Smooth muscle cell (in vitro differentiated cells): ENCODE results near the gene OCSTAMP. TPM values are rescaled to one million over a fixed set of nuclear protein-coding genes. Genes with fewer than 3 reads are reported as not detected.

Source experiments
- DNase-seq: peaks from one replicate; lab custom pipeline; 2025; ENCODE audit not compliant: unreplicated experiment; lab: John Stamatoyannopoulos, UW
- H2AFZ ChIP-seq: fragments of 200-600 bp; sonication (generic); 2 replicates; pipeline ENCODE4 v1.6.0; 2016; ENCODE audit warnings: antibody characterized with exemption, low read depth, mild to moderate bottlenecking
- H3F3A ChIP-seq: fragments of 200-600 bp; sonication (generic); 2 replicates; pipeline ENCODE4 v1.6.0; 2017; ENCODE audit warnings: antibody characterized with exemption, low read depth
- H3K27ac ChIP-seq: fragments of 200-600 bp; sonication (generic); 2 replicates; pipeline ENCODE4 v1.5.1; 2016; ENCODE audit warnings: low read depth, mild to moderate bottlenecking
- H3K27me3 ChIP-seq: fragments of 200-600 bp; sonication (generic); 2 replicates; pipeline ENCODE4 v1.6.1; 2016; ENCODE audit warnings: low read depth, mild to moderate bottlenecking
- H3K36me3 ChIP-seq: fragments of 200-600 bp; sonication (generic); 2 replicates; pipeline ENCODE4 v1.5.1; 2016; ENCODE audit warnings: low read depth
- H3K4me1 ChIP-seq: fragments of 200-600 bp; sonication (generic); 2 replicates; pipeline ENCODE4 v1.5.1; 2016; ENCODE audit warnings: low read depth
- H3K4me2 ChIP-seq: fragments of 200-600 bp; sonication (generic); 2 replicates; pipeline ENCODE4 v1.6.0; 2016; ENCODE audit warnings: mild to moderate bottlenecking
- H3K4me3 ChIP-seq: fragments of 200-600 bp; sonication (generic); 2 replicates; pipeline ENCODE4 v1.5.1; 2016; ENCODE audit warnings: mild to moderate bottlenecking
- H3K79me2 ChIP-seq: fragments of 200-600 bp; sonication (generic); 2 replicates; pipeline ENCODE4 v1.6.0; 2016; ENCODE audit warnings: low read depth, mild to moderate bottlenecking
- H3K9ac ChIP-seq: fragments of 200-600 bp; sonication (generic); 2 replicates; pipeline ENCODE4 v1.6.0; 2016; ENCODE audit warnings: low read depth
- H3K9me3 ChIP-seq: fragments of 200-600 bp; sonication (generic); replicated peaks from 2 replicates; pipeline ENCODE4 v1.5.1; 2016; ENCODE audit warnings: low read depth
- H4K20me1 ChIP-seq: fragments of 200-600 bp; sonication (generic); 2 replicates; pipeline ENCODE4 v1.6.0; 2016; ENCODE audit warnings: low read depth
- CTCF ChIP-seq: fragments of 200-600 bp; sonication (generic); IDR thresholded peaks from 2 replicates; pipeline ENCODE4 v1.5.1; 2017; ENCODE audit warnings: borderline replicate concordance, mild to moderate bottlenecking, antibody characterized with exemption; ENCODE audit not compliant: insufficient read depth, poor library complexity, severe bottlenecking
- WGBS: methylation state at CpG from one replicate; pipeline ENCODE4 v1.1.7; 2016; ENCODE audit warnings: low lambda C conversion rate; 5-methylcytosine and 5-hydroxymethylcytosine counted together
- polyA plus RNA-seq: library from polyadenylated mRNA; unstranded; fragments of >200 nt; fragmentation: Nextera tagmentation; extraction: Ambion mirVana; gene quantifications from 2 replicates; pipeline ENCODE4 v1.2.1, GENCODE V29; 2016
- total RNA-seq: library from RNA; depleted of rRNA; stranded (reverse); fragments of >200 nt; gene quantifications from 2 replicates; pipeline ENCODE4 v1.2.3, GENCODE V29; 2014

The OCSTAMP gene
- total and polyA plus RNA-seq, 2 experiments from 2014 or later: not detected

- Histone ChIP-seq H3K4me2 (no peak overlapping the region), H3F3A (no peaks in the 10 kb centered on the region), H3K4me3 (no peak overlapping the region), H3K9ac (no peak overlapping the region), H3K9me3 (no peaks in the 10 kb centered on the region), H2AFZ (no peak overlapping the region), H3K27ac (no peak overlapping the region), H3K4me1 (no peaks in the 10 kb centered on the region), H3K27me3 (no peaks in the 10 kb centered on the region), H4K20me1 (no peaks in the 10 kb centered on the region), H3K79me2 (no peaks in the 10 kb centered on the region), H3K36me3 (no peaks in the 10 kb centered on the region)
- DNase-seq: no peak
- no peak for TF ChIP-seq CTCF
- WGBS: 91% methylated on average over 4 of the region's 4 CpGs
Measured at GRCh38 chr20:46592580-46593362, 42.3 kb upstream of the OCSTAMP start.

- Histone ChIP-seq H3K4me2 (no peak overlapping the region), H3K27me3 (no peaks in the 10 kb centered on the region), H2AFZ (no peak overlapping the region), H3K79me2 (no peaks in the 10 kb centered on the region), H3K36me3 (no peaks in the 10 kb centered on the region), H3K27ac (no peak overlapping the region), H3K4me3 (no peak overlapping the region), H3K9ac (no peak overlapping the region), H3K9me3 (no peaks in the 10 kb centered on the region), H4K20me1 (no peaks in the 10 kb centered on the region), H3K4me1 (no peaks in the 10 kb centered on the region), H3F3A (no peaks in the 10 kb centered on the region)
- DNase-seq: no peak
- 84% methylated on average over 1 of the region's 1 CpG for WGBS
- no peak for TF ChIP-seq CTCF
Measured at GRCh38 chr20:46590443-46590842, 40.0 kb upstream of the OCSTAMP start.

DNA sequence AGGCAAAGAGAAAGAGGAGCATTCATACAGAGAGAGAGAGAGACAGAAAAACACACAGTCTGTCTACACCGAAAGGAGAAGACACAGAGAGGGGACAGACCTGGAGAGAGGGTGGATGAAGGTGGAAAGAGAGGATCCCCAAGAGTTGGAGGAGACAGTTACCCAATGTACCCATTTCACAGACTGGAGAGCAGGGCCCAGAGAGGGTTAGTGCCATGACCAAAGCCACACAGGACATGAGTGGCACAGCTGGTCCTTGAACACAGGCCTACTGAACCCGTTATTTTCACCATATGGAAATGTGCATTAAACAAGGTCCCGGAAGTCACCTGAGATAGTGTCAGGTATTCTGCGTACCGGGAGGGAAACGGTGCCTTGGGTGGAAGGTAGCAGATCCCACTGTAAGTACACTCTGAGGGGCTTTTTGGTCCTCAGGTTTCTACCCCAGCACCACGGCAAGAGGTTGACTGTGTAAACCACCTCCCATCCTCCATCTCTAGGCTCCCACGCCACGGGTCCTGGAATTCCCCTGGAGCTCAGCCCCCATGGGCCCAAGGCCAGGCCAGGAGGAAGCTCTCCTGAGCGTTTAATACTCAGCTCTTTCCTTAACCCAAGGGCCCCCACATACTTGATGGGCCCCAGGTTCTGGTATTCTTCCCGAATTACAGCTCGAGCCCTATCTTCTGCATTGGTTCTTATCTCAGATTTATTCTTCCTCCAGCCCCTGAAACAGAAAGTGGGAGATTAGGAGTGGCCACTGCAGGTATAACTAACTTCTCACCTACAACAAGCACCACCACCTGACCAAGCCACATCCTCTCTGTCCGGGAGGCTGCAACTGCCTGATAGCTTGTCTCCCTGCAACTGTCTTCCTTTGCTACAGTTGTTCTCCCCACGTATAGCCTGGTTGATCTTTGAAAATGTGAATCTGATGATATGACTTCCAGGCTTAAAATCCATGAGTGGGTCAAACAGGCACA lies 38.4 kb upstream of the OCSTAMP start:
- H3K9ac ChIP-seq: no peak overlapping the region
- H2AFZ ChIP-seq: no peak overlapping the region
- TF ChIP-seq CTCF: no peak
- no peak for DNase-seq
- peaks cover 12% of the 10 kb centered on the region for H3K4me1 ChIP-seq
- 93% methylated on average over 14 of the region's 14 CpGs for WGBS
- H3K27ac ChIP-seq: no peak overlapping the region
- no peaks in the 10 kb centered on the region for H3K79me2 ChIP-seq
- no peaks in the 10 kb centered on the region for H3K9me3 ChIP-seq
- no peaks in the 10 kb centered on the region for H4K20me1 ChIP-seq
- H3K27me3 ChIP-seq: no peaks in the 10 kb centered on the region
- no peaks in the 10 kb centered on the region for H3F3A ChIP-seq
- H3K4me2 ChIP-seq: no peak overlapping the region
- H3K36me3 ChIP-seq: no peaks in the 10 kb centered on the region
- H3K4me3 ChIP-seq: no peak overlapping the region
